ENCODE measurements around the gene GDF10.

GDF10 gene

GRCh38 chr10:47357131-47357582 is 57.2 kb downstream of the GDF10 start:
- DNase-seq = no peak

- no peak for DNase-seq
Observed at GRCh38 chr10:47357911-47358310, 57.9 kb downstream of the GDF10 start.

GRCh38 chr10:47358457-47358856 is 58.5 kb downstream of the GDF10 start:
- no peak for DNase-seq

- DNase-seq = no peak
Observed at GRCh38 chr10:47359101-47359500, 59.1 kb downstream of the GDF10 start.

DNA sequence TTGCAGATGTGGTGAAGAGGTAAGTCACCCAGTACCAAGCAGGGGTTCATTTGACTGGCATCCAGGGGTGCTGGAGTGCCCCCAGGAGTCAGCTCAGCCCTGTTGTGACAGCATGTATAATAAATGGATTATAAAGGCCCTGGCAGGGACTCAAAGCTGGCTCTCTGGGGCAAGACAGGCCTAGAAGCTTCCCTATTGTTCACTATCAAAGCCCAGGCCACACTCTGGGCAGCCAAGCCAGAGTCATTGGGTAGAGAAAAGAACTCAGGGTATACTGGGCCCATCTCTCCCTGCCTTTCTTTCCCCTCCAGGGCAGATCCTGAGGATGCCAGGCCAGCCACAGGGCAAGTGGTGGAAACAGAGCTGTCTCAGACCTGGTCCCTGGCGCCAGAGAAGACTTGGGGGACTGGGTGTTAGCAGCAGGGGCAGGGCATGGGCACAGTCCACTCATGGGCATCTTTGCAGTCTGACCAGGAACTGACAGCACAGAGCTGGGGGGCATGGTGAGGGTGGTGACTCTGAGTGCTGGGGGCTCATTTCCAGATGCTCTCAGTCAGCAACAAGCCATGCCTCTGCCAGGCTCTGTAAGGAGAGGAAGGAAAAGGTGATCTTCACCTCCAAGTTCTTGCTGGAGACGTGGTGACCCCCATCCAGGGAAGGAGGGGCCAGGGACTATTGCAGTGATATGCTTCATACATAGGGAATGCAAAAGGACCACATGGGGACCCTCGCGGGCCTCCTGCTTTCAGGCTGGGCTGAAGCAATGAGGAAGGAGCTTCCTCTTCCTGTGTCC is 59.8 kb downstream of the GDF10 start:
- DNase-seq = no peak

GRCh38 chr10:47360419-47361040 is 60.5 kb downstream of the GDF10 start:
- no peak for DNase-seq

- no peak for DNase-seq
Observed at GRCh38 chr10:47361293-47361692, 61.3 kb downstream of the GDF10 start.

DNA sequence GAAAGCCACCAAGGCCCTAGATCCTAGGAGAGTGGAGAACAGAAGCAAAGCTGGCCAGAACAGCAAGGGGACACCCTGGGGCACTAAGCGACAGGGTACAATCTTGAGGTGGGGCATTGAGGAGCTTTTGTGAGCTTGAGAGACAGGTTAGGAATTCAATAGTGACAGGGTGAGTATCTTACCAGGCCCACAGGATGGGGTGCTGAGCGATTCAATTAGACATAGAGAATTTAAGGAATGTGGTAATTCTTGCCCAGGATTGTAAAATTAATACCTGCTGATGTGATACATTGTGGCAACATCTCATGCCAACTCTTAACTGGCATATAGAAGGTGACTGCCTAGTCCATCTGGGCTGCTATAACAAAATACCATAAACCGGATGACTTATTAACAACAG is 62.2 kb downstream of the GDF10 start:
- DNase-seq = no peak

All from activated T-cell treated with anti-CD3 and anti-CD28 coated beads, Interleukin-2, amount 50 U/mL, for 1 hour (primary cell).